ENCODE measurements around the gene STAP1. TPM values are rescaled to one million over a fixed set of nuclear protein-coding genes. Genes with fewer than 3 reads are reported as not detected.

Gene STAP1
- total and polyA plus RNA-seq, 2 of the 8 experiments (the other 6 are each of a cell fraction or from before 2014, with no cell fraction given): not detected

DNA sequence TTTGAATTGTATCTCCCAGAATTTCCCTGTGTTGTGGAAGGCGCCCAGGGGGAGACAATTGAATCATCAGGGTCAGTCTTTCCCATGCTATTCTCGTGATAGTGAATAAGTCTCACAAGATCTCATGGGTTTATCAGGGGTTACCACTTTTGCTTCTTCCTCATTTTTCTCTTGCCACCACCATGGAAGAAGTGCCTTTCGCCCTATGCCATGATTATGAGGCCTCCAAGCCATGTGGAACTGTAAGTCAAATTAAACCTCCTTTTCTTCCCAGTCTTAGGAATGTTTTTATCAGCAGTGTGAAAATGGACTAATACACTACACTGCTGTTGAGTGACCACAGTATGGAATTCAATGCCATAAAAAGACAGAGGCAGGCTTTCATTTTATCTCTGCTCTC is 25.4 kb upstream of the STAP1 start:
- H3K27ac ChIP-seq (ENCODE audit: low read depth, low read length): no peak overlapping the region
- no peak overlapping the region for H3K23ac ChIP-seq (ENCODE audit: insufficient read length)
- H2BK5ac ChIP-seq (ENCODE audit: low read depth, low read length): no peak overlapping the region
- H3K9ac ChIP-seq (replicated peaks in 1 of 4; ENCODE audit: extremely low read depth in 1 of 4, low read depth in 3 of 4, low read length in 3 of 4): no peak overlapping the region
- H4K20me1 ChIP-seq (replicated peaks in 1 of 2; ENCODE audit: control insufficient read depth in 1 of 2, insufficient read depth in 2 of 2, low read length in 2 of 2): no peaks in the 10 kb centered on the region
- no peaks in the 10 kb centered on the region for H3K79me1 ChIP-seq (ENCODE audit: low read depth, low read length)
- H3K4me1 ChIP-seq (replicated peaks in 1 of 4; ENCODE audit: control insufficient read depth in 3 of 4, insufficient read depth in 4 of 4, low read length in 3 of 4): no peaks in the 10 kb centered on the region
- peaks cover 3 to 47% (median 15%) of the 10 kb centered on the region in 4 experiments; a peak in 7 of 8 replicates for H3K36me3 ChIP-seq (ENCODE audit: control insufficient read depth in 2 of 4, insufficient read depth in 4 of 4, low read length in 3 of 4)
- no peak for DNase-seq (ENCODE audit: low read depth in 1 of 2, low spot score in 2 of 2)
- no peaks in the 10 kb centered on the region for H3K23me2 ChIP-seq (ENCODE audit: low read depth, low read length)
- H4K5ac ChIP-seq (ENCODE audit: insufficient read length, low read depth, low read length): no peak overlapping the region
- H3K4me3 ChIP-seq (ENCODE audit: extremely low read depth in 1 of 4, insufficient read depth in 2 of 4, low read depth in 3 of 4, low read length in 4 of 4): no peak overlapping the region
- POLR2A ChIA-PET (ENCODE audit: partially characterized antibody): no interaction called here
- no peak overlapping the region for H3K56ac ChIP-seq (replicated peaks; ENCODE audit: insufficient read length, low read depth, low read length)
- H4K91ac ChIP-seq (replicated peaks; ENCODE audit: insufficient read length, low read length): no peak overlapping the region
- no peak overlapping the region for H2BK12ac ChIP-seq (ENCODE audit: low read depth, low read length)
- no peak for FAIRE-seq
- no peaks in the 10 kb centered on the region for H3K79me2 ChIP-seq (ENCODE audit: control insufficient read depth in 1 of 2, insufficient read depth in 2 of 2, low read length in 2 of 2)
- H2BK15ac ChIP-seq (ENCODE audit: low read length): no peak overlapping the region
- 82% methylated on average over 3 of the region's 3 CpGs; no CpG with 5 or more reads in 1 of the 2 experiments for WGBS, 2 experiments (ENCODE audit: extremely low coverage in 1 of 2, insufficient coverage in 1 of 2, insufficient read length in 1 of 2, insufficient replicate concordance in 2 of 2, low coverage in 1 of 2, low lambda C conversion rate in 2 of 2, missing lambda C conversion rate in 1 of 2)
- H3K18ac ChIP-seq (ENCODE audit: extremely low read depth, low read length): no peak overlapping the region
- H4K8ac ChIP-seq (ENCODE audit: extremely low read depth, insufficient read depth, low read length): no peak overlapping the region
- no peak overlapping the region for H2BK20ac ChIP-seq (ENCODE audit: low read length)
- no peak overlapping the region for H2BK120ac ChIP-seq (replicated peaks; ENCODE audit: low read depth, low read length)
- no peak overlapping the region for H3K4me2 ChIP-seq (ENCODE audit: insufficient read depth in 1 of 2, low read depth in 2 of 2, low read length in 2 of 2)
- H3K9me3 ChIP-seq (ENCODE audit: insufficient read depth in 2 of 2, low read depth in 1 of 2, low read length in 1 of 2): peaks cover 0 to 5% of the 10 kb centered on the region in 2 experiments; a peak in 1 of 4 replicates
- no peak overlapping the region for H3K4ac ChIP-seq (replicated peaks; ENCODE audit: insufficient read length, low read depth, low read length)
- H3K27me3 ChIP-seq (replicated peaks in 1 of 4; ENCODE audit: control insufficient read depth in 3 of 4, extremely low read depth in 1 of 4, insufficient read depth in 3 of 4, low read length in 3 of 4): no peaks in the 10 kb centered on the region
- no peak overlapping the region for H2AFZ ChIP-seq (ENCODE audit: low read length)
- H2AK5ac ChIP-seq (ENCODE audit: low read depth, low read length): no peak overlapping the region
- no peak overlapping the region for H3K14ac ChIP-seq (ENCODE audit: insufficient read length)
- CTCF ChIA-PET (ENCODE audit: partially characterized antibody): no interaction called here
- TF ChIP-seq POLR2AphosphoS5 (IDR thresholded peaks at IDR 0.05; ENCODE audit: low read depth, low read length) (no peak), CBX8 (IDR thresholded peaks at IDR 0.05; ENCODE audit: borderline replicate concordance, low read depth, low read length) (no peak), RBBP5 (IDR thresholded peaks at IDR 0.05; ENCODE audit: borderline replicate concordance, low read depth, low read length) (no peak), JUN (IDR thresholded peaks at IDR 0.05; ENCODE audit: low read depth, low read length) (no peak), CHD1 (IDR thresholded peaks at IDR 0.05; ENCODE audit: low read depth, low read length) (no peak), POLR2A (IDR thresholded peaks at IDR 0.05; ENCODE audit: control extremely low read depth in 1 of 2, low read depth in 2 of 2, low read length in 2 of 2) (no peak), SIN3A (conservative IDR thresholded peaks at IDR 0.05 in 1 of 2, IDR thresholded peaks at IDR 0.05 in 1 of 2; ENCODE audit: low read depth in 1 of 2, low read length in 2 of 2) (no peak), BRCA1 (IDR thresholded peaks at IDR 0.05; ENCODE audit: low read depth, low read length) (no peak), BACH1 (IDR thresholded peaks at IDR 0.05; ENCODE audit: low read length) (no peak), GABPA (IDR thresholded peaks at IDR 0.05; ENCODE audit: borderline replicate concordance, insufficient read depth, low read length) (no peak)
- TF ChIP-seq, protein P1, sequence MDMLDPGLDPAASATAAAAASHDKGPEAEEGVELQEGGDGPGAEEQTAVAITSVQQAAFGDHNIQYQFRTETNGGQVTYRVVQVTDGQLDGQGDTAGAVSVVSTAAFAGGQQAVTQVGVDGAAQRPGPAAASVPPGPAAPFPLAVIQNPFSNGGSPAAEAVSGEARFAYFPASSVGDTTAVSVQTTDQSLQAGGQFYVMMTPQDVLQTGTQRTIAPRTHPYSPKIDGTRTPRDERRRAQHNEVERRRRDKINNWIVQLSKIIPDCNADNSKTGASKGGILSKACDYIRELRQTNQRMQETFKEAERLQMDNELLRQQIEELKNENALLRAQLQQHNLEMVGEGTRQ (IDR thresholded peaks at IDR 0.05; ENCODE audit: low read length): no peak
- TF ChIP-seq, protein P2, sequence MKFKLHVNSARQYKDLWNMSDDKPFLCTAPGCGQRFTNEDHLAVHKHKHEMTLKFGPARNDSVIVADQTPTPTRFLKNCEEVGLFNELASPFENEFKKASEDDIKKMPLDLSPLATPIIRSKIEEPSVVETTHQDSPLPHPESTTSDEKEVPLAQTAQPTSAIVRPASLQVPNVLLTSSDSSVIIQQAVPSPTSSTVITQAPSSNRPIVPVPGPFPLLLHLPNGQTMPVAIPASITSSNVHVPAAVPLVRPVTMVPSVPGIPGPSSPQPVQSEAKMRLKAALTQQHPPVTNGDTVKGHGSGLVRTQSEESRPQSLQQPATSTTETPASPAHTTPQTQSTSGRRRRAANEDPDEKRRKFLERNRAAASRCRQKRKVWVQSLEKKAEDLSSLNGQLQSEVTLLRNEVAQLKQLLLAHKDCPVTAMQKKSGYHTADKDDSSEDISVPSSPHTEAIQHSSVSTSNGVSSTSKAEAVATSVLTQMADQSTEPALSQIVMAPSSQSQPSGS (IDR thresholded peaks at IDR 0.05; ENCODE audit: low read length): no peak

Measured in H1 (cell line).